ENCODE measurements around the gene EIF3C. TPM values are rescaled to one million over a fixed set of nuclear protein-coding genes. Genes with fewer than 3 reads are reported as not detected.

EIF3C gene
- total and polyA plus RNA-seq, 7 donors = 67.4 to 455 (median 220) TPM

Small RNA genes lying within 50 kb of the gene (small RNA-seq; reads per million reads assigned to genes)
- 0 reads per million in 3 donors for gene MIR6862-2

Other genes starting within 250 kb of the EIF3C start
- gene NPIPB7, start 239.1 kb upstream of the EIF3C start, total RNA-seq = not detected
- 1 to 10 TPM in 1 of 3 donors, under 1 TPM in 2; 0.48 to 1.8 (median 0.92) TPM for gene NPIPB7, start 239.1 kb upstream of the EIF3C start, polyA plus RNA-seq
- gene CLN3, start 219.4 kb upstream of the EIF3C start, total RNA-seq = 10 to 100 TPM; 16.8 to 23.0 (median 17.9) TPM
- 100 to 1,000 TPM in 1 of 3 donors, 10 to 100 TPM in 2; 31.2 to 123 (median 53.6) TPM for gene CLN3, start 219.4 kb upstream of the EIF3C start, polyA plus RNA-seq
- 1 to 10 TPM in 2 of 4 donors, under 1 TPM in 2; 0.68 to 1.1 (median 1.0) TPM for gene APOBR, start 216.8 kb upstream of the EIF3C start, total RNA-seq
- gene APOBR, start 216.8 kb upstream of the EIF3C start, polyA plus RNA-seq = 10 to 100 TPM; 10.8 to 94.5 (median 24.0) TPM
- gene IL27, start 204.6 kb upstream of the EIF3C start, total RNA-seq = not detected
- under 1 TPM in 1 of 3 donors, not detected in 2; 0.22 TPM for gene IL27, start 204.6 kb upstream of the EIF3C start, polyA plus RNA-seq
- gene NUPR1, start 172.5 kb upstream of the EIF3C start, total RNA-seq = 10 to 100 TPM; 54.3 to 83.9 (median 63.4) TPM
- 100 to 1,000 TPM in 2 of 3 donors, 10 to 100 TPM in 1; 48.6 to 318 (median 171) TPM for gene NUPR1, start 172.5 kb upstream of the EIF3C start, polyA plus RNA-seq
- gene SGF29, start 157.5 kb upstream of the EIF3C start, total RNA-seq = 10 to 100 TPM; 38.5 to 58.7 (median 44.9) TPM
- gene SGF29, start 157.5 kb upstream of the EIF3C start, polyA plus RNA-seq = 10 to 100 TPM; 13.2 to 22.9 (median 15.6) TPM
- gene SULT1A2, start 114.4 kb upstream of the EIF3C start, total RNA-seq = 1 to 10 TPM in 1 of 4 donors, under 1 TPM in 1, not detected in 2; 0.71 to 1.9 TPM
- gene SULT1A2, start 114.4 kb upstream of the EIF3C start, polyA plus RNA-seq = 100 to 1,000 TPM in 1 of 3 donors, 10 to 100 TPM in 2; 20.4 to 101 (median 25.1) TPM
- gene SULT1A1, start 101.4 kb upstream of the EIF3C start, total RNA-seq = 10 to 100 TPM; 10.2 to 27.7 (median 15.0) TPM
- gene SULT1A1, start 101.4 kb upstream of the EIF3C start, polyA plus RNA-seq = 100 to 1,000 TPM in 2 of 3 donors, 10 to 100 TPM in 1; 89.4 to 283 (median 276) TPM
- gene NPIPB8, start 73.4 kb upstream of the EIF3C start, total RNA-seq = 1 to 10 TPM in 1 of 4 donors, under 1 TPM in 2, not detected in 1; 0.27 to 1.8 (median 0.55) TPM
- under 1 TPM in 1 of 3 donors, not detected in 2; 0.12 TPM for gene NPIPB8, start 73.4 kb upstream of the EIF3C start, polyA plus RNA-seq
- gene NPIPB9, start 40.3 kb downstream of the EIF3C start, total RNA-seq = 1 to 10 TPM in 2 of 4 donors, under 1 TPM in 1, not detected in 1; 0.49 to 7.5 (median 1.8) TPM
- under 1 TPM in 1 of 3 donors, not detected in 2; 0.87 TPM for gene NPIPB9, start 40.3 kb downstream of the EIF3C start, polyA plus RNA-seq
- 10 to 100 TPM; 40.2 to 75.1 (median 52.2) TPM for gene ATXN2L, start 111.5 kb downstream of the EIF3C start, total RNA-seq
- 10 to 100 TPM; 25.9 to 89.9 (median 30.0) TPM for gene ATXN2L, start 111.5 kb downstream of the EIF3C start, polyA plus RNA-seq
- gene TUFM, start 134.9 kb downstream of the EIF3C start, total RNA-seq = 100 to 1,000 TPM in 1 of 4 donors, 10 to 100 TPM in 3; 75.3 to 115 (median 89.8) TPM
- gene TUFM, start 134.9 kb downstream of the EIF3C start, polyA plus RNA-seq = 100 to 1,000 TPM; 102 to 289 (median 151) TPM
- 10 to 100 TPM; 23.5 to 50.4 (median 24.7) TPM for gene SH2B1, start 152.4 kb downstream of the EIF3C start, total RNA-seq
- gene SH2B1, start 152.4 kb downstream of the EIF3C start, polyA plus RNA-seq = 10 to 100 TPM; 29.1 to 51.4 (median 36.0) TPM
- under 1 TPM in 2 of 4 donors, not detected in 2; 0.36 to 0.49 TPM for gene ATP2A1, start 167.0 kb downstream of the EIF3C start, total RNA-seq
- 1 to 10 TPM in 2 of 3 donors, not detected in 1; 1.2 to 1.6 TPM for gene ATP2A1, start 167.0 kb downstream of the EIF3C start, polyA plus RNA-seq
- 10 to 100 TPM in 3 of 4 donors, 1 to 10 TPM in 1; 9.9 to 43.2 (median 15.0) TPM for gene RABEP2, start 213.8 kb downstream of the EIF3C start, total RNA-seq
- gene RABEP2, start 213.8 kb downstream of the EIF3C start, polyA plus RNA-seq = 10 to 100 TPM; 30.0 to 48.7 (median 35.4) TPM
- gene CD19, start 220.5 kb downstream of the EIF3C start, total RNA-seq = not detected
- 10 to 100 TPM in 1 of 3 donors, 1 to 10 TPM in 1, not detected in 1; 1.4 to 45.9 TPM for gene CD19, start 220.5 kb downstream of the EIF3C start, polyA plus RNA-seq
- 10 to 100 TPM; 17.4 to 32.4 (median 22.3) TPM for gene NFATC2IP, start 239.5 kb downstream of the EIF3C start, total RNA-seq
- gene NFATC2IP, start 239.5 kb downstream of the EIF3C start, polyA plus RNA-seq = 10 to 100 TPM; 12.6 to 42.5 (median 16.2) TPM